Right atrium auricular region (tissue), 2 donors: Measurements from ENCODE around the gene ACSL3. TPM values are rescaled to one million over a fixed set of nuclear protein-coding genes. Genes with fewer than 3 reads are reported as not detected.

Experiments used
- DNase-seq: peaks from one replicate; pipeline ENCODE4 v3.0.0-alpha.2; 2019; ENCODE audit warnings: low spot score
- H3K27ac ChIP-seq, 2 donors: fragments of 200-600 bp; sonication (generic); 1 replicate in 1 of 2; 2 replicates in 1 of 2; pipeline ENCODE4 v1.5.1; 2016 to 2019
- H3K27me3 ChIP-seq, 2 donors: fragments of 200-600 bp; sonication (generic); one replicate each; pipeline versions ENCODE4 v1.5.1 to v1.6.0; 2017 to 2019
- H3K36me3 ChIP-seq: fragments of 200-600 bp; sonication (generic); one replicate; pipeline ENCODE4 v1.5.1; 2016
- H3K4me1 ChIP-seq, 2 donors: fragments of 200-600 bp; sonication (generic); one replicate each; pipeline versions ENCODE4 v1.5.1 to v1.6.0; 2017 to 2019
- H3K4me3 ChIP-seq, 2 donors: fragments of 200-600 bp; sonication (generic); 1 replicate in 1 of 2; 2 replicates in 1 of 2; pipeline ENCODE4 v1.5.1; 2017 to 2019; ENCODE audit warnings: mild to moderate bottlenecking in 1 of 2, moderate library complexity in 1 of 2
- H3K9me3 ChIP-seq, 2 donors: fragments of 200-600 bp; sonication (generic); one replicate each; pipeline ENCODE4 v1.5.1; 2019
- total RNA-seq, 2 donors: library from RNA; depleted of rRNA; stranded (reverse); fragments of >200 nt; gene quantifications; one replicate each; pipeline ENCODE4 v1.1.0, GENCODE V29; 2016
- TF ChIP-seq, protein P1 (sequence below), 2 donors: fragments of 200-600 bp; sonication (generic); IDR thresholded peaks; one replicate each; pipeline ENCODE4 v1.5.1; 2019; ENCODE audit warnings: antibody characterized with exemption in 2 of 2

Gene ACSL3
- total RNA-seq, 2 donors from 2014 or later, result 29.0 to 35.7 TPM

DNA sequence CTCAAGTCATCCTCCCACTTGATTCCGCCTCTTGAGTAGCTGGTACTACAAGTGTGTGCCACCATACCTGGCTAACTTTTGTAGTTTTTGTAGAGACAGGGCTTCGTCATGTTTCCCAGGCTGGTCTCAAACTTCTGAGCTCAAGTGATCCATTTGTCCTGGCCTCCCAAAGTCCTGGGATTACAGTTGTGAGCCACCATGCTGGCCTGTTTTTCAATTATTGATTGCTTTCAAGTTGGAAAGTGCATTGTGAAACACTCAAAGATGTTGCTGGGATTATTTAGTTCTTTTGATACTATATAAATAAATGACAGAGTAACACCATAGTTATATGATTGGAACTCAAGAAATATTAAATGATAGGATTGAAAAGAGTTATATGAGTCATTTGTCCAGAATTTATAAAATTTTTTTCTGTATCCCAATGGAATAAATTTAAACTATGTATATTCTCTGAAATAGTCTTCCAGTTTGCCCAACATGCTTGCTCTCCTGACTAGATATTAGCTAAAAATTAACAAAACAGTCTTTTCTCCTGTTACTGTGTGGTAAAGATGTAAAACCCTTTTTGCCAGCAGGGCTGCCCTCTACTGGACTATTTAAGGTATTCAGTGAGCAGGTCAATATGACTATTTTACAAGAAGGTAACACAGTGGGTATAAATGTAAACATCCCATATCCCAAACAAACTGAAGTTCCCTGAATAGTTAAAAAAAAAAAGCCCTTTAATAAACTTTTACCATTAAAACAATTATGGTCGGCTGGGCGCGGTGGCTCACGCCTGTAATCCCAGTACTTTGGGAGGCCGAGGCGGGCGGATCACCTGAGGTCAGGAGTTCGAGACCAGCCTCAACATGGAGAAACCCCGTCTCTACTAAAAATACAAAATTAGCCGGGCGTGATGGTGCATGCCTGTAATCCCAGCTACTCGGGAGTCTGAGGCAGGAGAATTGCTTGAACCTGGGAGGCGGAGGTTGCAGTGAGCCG, 42.7 kb downstream of the ACSL3 start:
- H3K9me3 ChIP-seq, result no peaks in the 10 kb centered on the region
- peaks cover 0 to 23% of the 10 kb centered on the region in 2 donors for H3K4me1 ChIP-seq
- DNase-seq, result no peak
- no peak overlapping the region for H3K4me3 ChIP-seq
- TF ChIP-seq, protein P1, sequence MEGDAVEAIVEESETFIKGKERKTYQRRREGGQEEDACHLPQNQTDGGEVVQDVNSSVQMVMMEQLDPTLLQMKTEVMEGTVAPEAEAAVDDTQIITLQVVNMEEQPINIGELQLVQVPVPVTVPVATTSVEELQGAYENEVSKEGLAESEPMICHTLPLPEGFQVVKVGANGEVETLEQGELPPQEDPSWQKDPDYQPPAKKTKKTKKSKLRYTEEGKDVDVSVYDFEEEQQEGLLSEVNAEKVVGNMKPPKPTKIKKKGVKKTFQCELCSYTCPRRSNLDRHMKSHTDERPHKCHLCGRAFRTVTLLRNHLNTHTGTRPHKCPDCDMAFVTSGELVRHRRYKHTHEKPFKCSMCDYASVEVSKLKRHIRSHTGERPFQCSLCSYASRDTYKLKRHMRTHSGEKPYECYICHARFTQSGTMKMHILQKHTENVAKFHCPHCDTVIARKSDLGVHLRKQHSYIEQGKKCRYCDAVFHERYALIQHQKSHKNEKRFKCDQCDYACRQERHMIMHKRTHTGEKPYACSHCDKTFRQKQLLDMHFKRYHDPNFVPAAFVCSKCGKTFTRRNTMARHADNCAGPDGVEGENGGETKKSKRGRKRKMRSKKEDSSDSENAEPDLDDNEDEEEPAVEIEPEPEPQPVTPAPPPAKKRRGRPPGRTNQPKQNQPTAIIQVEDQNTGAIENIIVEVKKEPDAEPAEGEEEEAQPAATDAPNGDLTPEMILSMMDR (IDR thresholded peaks at IDR 0.05), result peak; percentile 35 to 78
- no peak overlapping the region for H3K27ac ChIP-seq
- H3K27me3 ChIP-seq, result no peaks in the 10 kb centered on the region
- H3K36me3 ChIP-seq, result no peaks in the 10 kb centered on the region

DNA sequence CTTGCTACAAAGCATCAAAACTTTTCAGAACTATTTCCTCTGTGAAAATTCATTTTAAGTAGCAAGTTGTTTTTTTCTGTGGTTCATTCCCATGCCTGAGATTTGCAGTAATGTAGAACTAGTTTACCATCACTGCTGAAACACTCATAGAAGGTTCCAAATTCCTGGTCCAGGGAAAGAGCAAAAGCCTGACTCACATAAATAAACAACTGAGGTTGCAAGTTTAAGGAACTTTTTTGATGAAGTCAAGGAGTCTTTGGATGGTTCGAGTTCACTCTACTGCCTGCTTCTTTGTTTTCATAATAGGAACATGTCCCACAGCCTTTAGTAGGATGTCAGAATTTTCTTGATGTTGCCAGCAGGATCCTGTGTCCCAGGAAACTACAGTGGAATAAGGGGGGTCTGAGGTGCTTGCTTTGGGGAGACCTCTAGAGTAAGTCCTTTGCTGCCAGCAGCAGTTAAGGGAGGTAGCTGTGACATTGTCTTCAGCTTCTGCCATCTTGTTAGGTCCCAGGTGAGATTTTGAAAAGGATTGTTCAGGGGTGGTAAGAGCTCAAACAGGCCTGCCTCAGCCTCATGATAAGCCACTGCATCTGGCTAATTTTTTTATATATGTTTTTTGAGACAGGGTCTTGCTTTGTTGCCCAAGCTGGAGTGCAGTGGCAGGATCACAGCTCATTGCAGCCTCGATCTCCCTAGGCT, 43.9 kb downstream of the ACSL3 start:
- peaks cover 0 to 20% of the 10 kb centered on the region in 2 donors for H3K4me1 ChIP-seq
- TF ChIP-seq, protein P1 (IDR thresholded peaks at IDR 0.05), result no peak
- no peak overlapping the region for H3K4me3 ChIP-seq
- H3K27ac ChIP-seq, result no peak overlapping the region
- H3K27me3 ChIP-seq, result no peaks in the 10 kb centered on the region
- peaks cover 10% of the 10 kb centered on the region for H3K36me3 ChIP-seq
- DNase-seq, result no peak
- H3K9me3 ChIP-seq, result no peaks in the 10 kb centered on the region

DNA sequence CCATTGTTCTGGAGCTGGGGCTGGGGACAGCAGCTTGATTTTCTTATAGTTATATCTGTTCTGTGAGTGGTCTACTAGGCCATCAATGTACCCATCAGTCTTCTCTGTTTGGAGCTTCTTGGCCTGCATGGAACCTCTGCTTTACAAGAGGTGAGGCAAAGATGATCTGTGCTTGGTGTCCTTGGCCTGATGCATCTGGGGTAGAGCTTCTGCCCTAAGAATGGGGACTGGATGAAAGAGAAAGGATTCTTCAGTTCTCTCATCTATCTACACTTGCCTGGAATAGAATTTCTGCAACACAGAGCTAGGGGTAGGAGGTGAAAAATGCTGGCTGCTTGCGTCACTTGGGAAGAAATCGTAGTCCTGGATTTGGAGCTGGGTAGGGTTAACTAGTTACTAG, 46.2 kb downstream of the ACSL3 start:
- Histone ChIP-seq H3K4me3 (no peak overlapping the region), H3K27me3 (no peaks in the 10 kb centered on the region), H3K4me1 (peaks cover 0 to 19% of the 10 kb centered on the region in 2 donors), H3K9me3 (no peaks in the 10 kb centered on the region), H3K27ac (no peak overlapping the region), H3K36me3 (peaks cover 12% of the 10 kb centered on the region)
- TF ChIP-seq, protein P1 (IDR thresholded peaks at IDR 0.05), result no peak
- DNase-seq, result no peak

DNA sequence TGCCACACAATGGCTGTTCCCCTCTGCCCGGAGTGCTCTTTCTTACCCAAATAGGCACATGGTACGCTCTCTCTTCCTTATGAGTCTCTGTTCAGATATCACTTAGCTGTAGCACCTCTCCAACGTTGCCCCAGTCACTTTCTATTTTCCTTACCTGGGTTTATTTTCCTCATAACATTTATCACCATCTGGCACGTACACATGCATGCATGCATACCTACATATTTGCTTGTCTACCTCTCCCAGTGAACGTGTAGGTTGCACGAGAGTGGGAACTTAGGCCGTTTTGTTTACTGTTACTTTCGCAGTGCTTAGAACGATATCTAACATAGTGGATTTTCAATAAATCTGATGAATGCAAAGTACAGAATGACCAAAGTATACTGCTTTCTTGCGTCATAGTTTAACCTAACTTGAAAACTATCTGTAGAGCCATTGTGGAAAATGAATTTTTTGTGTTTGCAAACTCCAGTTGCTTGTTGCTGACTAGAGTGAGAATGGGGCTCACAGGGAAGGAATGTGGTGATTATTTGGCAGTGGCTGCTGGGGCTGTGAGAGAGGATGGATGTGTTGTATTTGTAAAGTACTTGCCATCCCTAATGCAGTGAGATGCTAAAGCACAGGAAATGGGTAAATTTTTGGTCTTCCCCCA, 47.1 kb downstream of the ACSL3 start:
- TF ChIP-seq, protein P1 (IDR thresholded peaks at IDR 0.05), result no peak
- H3K27ac ChIP-seq, result no peak overlapping the region

DNA sequence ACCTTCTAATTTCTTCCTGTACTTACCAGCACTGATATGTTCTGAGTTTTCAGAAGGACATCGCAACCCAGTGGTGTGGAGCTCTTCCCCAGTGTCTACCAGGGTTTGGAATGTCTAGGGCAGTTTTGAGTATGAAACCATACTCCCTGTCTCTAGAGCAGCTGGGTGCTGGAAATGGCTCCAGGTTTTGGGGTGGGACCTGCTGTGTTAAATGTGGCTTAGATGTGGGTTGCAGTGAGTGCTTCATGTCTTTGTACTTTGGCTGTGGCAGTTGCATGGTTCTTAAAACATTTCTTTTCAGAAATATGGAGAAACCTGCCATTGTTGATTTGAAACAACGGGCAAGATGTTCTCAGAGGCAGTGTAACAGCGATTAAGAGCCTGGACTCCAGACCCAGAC, 48.5 kb downstream of the ACSL3 start:
- Histone ChIP-seq H3K4me1 (peaks cover 0 to 36% of the 10 kb centered on the region in 2 donors), H3K27ac (no peak overlapping the region), H3K4me3 (no peak overlapping the region), H3K9me3 (no peaks in the 10 kb centered on the region), H3K36me3 (peaks cover 12% of the 10 kb centered on the region), H3K27me3 (no peaks in the 10 kb centered on the region)
- no peak for DNase-seq
- TF ChIP-seq, protein P1 (IDR thresholded peaks at IDR 0.05), result no peak

More for the DNA sequence above, 47.1 kb downstream of the ACSL3 start:
- Histone ChIP-seq H3K4me3 (no peak overlapping the region), H3K27me3 (no peaks in the 10 kb centered on the region), H3K4me1 (peaks cover 0 to 27% of the 10 kb centered on the region in 2 donors), H3K36me3 (peaks cover 12% of the 10 kb centered on the region), H3K9me3 (no peaks in the 10 kb centered on the region)
- DNase-seq, result no peak
